Stimulated activated CD8-positive, alpha-beta memory T cell treated with anti-CD3 and anti-CD28 coated beads, Interleukin-4, amount 100 ng/mL, for 48 hours (primary cell): ENCODE data around the gene TEX14.
"Not testable (repeated sequence)": the region's sequence is repeated elsewhere in the genome, so short reads cannot be mapped to it uniquely, and the experiment has no call there.

Source experiments
- DNase-seq: peaks from one replicate; pipeline ENCODE4 v3.0.0-alpha.2; 2020

The TEX14 gene

DNA sequence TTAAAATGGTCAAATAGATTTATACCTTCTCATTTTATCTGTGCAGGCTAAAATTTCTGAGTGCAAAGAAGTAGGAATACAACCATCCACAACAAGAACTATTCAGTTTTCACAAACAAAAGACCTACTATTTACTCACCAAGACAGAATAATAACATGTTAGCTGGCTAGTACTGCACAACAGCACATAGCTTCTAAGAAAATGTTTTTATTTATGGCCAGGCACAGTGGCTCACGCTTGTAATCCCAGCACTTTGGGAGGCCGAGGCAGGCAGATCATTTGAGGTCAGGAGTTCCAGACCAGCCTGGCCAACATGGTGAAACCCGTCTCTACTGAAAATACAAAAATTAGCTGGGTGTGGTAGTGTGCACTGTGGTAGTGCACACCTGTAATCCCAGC lies 136.7 kb downstream of the TEX14 start:
- DNase-seq: not testable (repeated sequence)

DNA sequence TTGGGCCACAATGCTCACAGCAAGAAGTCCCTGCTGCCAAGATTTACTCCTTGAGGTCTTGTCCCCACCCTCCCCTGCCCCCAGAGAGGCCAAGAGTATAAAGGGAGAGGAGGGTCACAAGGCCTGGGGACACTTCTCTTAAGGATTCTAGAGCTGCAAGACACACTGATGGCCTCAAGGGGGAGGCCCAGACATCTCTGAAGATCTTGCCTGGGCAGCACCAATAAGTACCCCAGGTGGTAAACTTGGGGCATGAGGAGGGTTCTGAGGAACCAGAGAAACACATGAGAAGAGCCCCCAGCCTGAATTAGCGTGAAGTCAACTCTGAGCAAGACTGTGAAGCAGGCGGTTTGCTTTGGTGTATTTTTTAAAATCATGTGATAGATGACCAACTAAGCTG lies 150.6 kb downstream of the TEX14 start:
- DNase-seq: no peak

DNA sequence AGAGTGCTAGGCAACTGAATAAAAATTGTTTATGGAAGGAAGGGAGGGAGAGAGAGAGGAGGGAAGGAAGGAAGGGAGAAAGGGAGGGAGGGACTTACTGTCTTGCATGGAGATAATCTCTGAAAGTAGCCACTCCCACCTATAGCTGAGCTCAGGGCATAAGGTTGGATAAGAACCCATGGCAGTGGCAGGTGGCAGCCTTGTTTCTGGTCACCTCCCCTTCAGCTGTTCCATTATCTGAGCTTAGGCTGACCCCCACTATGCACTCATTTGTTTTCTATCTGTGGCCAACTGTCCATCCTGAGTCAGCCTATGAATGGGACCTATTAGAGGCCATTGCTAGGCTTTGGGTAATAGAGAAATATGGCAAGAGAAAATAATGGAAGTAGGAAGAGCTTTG lies 152.1 kb downstream of the TEX14 start:
- no peak for DNase-seq

DNA sequence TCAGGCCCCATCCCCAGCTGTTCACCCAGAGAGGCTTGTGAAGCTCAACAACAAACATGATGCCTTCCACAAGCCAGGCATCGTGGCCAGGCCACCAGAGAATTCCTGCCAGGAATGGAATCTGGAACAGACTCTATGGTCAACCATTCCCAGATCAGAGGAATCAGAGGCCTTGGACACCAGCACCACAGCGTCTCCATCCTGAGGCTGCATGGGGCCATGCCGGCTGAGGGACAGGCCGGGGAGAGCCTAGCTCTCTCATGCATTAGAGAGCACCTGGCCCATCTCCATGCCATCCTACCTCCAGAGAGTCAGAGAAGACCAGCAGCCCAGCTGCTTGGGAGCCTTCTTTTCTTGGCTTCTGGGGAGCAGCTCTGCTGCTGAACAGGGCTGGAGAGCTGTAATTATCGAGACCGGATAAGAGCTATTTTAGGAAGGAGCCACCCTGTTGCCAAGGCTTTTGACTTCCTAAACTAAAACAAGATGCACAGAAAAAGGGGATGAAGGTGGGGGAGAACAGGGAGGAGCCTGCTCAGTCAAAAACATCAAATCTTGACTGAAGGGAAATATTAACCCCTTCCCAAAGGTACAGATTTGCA lies 152.9 kb downstream of the TEX14 start:
- no peak for DNase-seq

DNA sequence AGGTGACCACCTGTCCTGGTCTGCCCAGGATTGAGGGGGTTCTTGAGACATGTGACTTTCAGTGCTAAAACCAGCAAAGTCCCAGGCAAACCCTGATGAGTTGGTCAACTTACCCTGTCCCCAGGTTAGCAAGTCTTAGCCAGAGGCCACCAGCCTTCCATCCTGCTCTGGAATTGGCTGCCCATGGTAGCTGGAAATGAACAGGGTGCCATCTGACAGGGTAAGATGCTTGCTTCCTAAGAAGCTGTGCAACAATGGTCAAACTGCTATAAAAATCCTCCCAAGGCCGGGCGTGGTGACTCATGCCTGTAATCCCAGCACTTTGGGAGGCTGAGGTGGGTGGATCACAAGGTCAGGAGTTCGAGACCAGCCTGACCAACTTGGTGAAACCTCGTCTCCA lies 154.6 kb downstream of the TEX14 start:
- no peak for DNase-seq

DNA sequence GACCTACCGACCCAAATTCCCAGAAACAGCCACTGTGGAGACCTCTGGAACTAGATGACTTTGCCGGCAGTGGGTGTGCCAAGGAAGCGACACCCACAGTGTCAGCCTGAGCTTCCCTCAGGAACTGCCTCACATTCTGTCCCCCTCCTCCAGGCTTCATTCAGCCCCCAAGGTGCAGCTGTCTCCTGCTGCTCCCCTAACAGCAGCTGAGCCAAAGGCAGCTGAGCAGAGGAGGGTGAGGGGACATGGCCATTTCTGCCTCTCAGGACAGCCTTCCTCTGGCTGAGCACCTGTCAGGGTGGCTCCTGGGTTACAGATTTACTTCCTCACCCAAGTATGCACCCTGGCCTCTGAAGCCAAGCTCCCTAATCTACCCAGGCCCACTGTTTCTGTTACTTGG lies 155.3 kb downstream of the TEX14 start:
- no peak for DNase-seq

DNA sequence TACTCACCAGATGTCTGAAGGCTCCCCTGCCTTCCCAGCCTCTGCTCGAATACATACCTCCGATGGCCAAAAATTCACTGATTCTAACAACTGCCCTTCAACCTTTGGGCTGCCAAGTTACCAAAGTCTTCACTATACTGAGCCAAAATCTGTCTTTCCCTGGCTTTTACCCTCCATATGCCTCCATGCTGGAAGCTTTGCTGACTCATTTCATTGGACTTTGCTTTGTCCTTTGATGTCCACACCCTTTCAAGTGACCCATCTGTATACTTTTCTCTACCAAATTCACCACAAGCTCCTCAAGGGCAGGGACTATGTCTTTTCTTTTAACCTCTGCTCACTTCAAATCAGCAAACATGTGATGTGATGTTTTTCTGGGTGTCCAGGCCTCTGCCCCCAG lies 156.4 kb downstream of the TEX14 start:
- no peak for DNase-seq

DNA sequence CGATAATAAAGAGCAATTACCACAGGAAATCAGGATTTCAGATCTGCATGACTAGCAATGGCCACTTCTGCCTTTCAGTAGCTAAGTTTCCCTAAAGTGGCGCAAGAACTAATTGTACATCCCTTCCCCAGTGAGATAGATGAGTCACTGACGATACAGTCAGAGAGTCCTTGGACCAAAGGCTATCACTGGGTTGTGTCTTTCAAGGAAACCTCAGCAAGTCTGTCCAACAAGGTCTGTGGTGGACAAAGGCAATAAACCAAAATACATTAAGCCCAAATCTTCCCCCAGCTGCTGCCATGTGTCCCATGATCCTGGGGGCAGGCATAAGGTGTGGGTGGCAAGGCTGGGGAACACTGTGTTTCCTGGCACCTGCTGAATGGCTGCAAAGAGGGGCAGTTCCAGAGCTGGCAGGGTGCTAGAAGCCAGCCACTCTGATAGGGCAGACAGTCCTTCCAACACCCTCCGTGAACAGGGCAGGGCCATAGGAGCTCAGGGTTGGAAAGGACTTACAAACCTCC lies 156.9 kb downstream of the TEX14 start:
- DNase-seq: no peak

DNA sequence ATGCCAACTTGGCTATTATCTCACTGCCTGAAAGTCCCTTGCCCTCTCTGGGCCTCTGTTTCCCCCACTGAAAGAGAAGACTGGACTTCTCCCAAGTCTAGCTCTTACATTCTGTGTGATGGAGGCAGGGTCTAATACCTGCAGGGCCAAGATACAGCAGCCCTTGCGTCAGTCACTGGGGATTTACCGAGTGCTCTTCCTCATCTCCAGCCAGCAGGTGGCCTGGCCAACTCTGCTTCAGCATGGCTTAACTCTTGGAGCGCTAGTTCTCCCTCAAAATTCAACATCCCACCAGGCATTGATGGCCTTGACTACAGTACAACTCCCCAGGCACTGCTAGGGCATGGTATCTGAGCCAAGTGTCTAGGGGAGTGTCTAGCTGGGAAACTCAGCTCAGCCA lies 157.5 kb downstream of the TEX14 start:
- no peak for DNase-seq

DNA sequence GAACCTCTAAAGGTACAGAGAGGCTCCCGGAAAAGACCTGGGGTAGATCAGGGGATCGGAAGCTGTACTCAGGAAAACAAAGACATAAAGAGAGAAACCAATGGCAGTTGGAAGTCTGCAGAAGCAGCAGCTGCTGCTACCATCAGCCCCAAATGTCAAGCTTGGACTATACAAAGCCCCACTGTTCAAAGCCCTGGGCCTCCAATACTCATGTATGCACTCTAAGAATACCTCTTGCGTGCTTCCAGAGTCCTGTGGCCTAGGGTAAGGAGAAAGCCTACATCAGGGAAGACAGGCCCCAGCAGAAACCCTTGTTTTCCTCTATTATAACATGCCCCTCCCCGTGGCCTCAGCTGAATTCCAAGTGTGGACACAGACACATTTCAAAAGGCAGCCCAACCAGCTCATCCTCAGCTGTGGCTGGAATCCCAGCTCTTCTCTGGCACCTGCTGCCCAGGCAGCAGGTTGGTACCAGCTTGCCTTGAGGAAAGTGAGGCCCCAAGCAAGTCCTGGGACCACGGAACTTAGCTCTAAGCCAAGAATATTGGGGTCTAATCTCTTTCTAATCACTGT lies 158.1 kb downstream of the TEX14 start:
- no peak for DNase-seq

DNA sequence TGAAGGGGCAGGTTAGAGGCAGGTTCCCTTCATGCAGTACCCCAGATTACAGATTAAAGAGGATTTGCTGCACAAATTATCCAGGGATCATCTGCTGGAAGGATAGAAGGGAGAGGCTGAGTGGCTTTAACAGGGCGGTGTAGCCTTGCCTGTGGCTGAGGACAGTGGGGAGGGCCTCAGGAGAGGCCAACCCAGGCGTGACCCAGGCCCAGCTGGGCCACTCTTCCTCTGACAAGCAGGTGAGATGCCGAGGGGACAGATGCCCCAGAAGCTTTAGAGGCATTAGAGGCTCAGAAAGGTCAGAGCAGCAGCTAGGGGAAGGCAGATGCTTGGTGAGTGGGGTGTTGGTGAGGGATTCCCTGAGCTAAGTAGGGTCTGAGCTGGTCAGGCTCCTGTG lies 159.3 kb downstream of the TEX14 start:
- DNase-seq: no peak

DNA sequence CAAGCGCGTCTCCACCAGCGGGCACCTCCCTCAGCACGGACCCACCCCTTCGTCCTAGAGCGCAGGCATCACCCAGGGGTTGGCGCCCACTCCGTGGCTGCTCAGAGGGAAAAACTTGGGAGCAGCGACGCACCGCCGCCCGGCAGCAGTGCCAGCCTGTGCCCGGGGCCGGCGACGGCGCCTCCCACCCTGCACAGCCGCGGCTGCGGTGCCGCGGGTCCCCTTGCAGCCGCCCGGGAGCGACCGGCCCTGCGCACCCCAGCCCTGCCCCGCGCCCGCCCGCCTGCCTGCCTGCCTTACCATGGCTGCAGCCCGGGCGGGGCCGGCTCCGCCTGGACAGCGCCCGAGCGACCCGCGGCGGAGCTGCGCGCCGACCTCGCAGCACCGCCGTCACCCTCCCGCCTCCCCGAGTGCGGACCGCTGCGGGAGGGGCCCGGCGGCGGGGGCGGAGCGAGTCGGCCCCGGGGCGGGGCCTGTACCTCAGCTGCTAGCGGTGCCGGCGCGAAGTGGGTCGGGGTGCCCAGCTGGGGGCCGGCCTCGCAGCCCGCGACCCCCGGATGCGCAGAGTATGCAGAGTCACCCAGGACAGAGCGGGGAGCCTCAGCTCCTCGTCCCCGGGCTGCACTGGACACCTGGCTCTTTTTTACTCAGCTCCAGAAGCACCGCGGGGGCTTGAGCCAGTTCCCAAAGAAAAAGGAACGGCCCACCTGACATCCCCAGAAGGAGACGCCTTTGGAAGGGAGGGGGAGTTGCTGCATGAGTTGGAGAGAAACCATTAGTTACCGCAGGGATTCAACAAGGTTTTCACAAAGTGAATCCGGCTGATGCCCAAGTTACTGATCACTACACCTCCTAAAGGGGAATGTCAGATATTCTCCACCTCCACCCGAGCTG lies 159.9 kb downstream of the TEX14 start:
- peak; percentile 70 for DNase-seq

DNA sequence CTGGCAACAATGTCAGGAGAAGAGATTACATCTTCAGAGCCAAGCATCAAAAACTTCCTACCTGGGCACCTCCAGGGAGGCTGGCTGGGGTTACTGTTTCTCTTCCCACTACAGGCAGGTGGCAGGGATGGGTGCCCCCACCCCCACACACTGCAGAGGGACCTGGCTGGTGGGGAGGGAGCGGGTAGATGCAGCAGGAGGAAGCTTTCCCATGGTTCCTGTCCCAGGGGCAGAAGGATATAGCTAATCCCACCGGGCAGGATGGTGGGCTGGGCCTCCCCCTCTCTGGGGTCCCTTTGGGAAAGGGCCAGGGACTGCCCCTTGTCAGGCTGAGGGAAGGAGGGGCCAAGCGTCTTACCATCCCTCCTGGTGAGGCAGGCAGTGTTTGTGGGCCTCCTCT lies 160.7 kb downstream of the TEX14 start:
- no peak for DNase-seq

DNA sequence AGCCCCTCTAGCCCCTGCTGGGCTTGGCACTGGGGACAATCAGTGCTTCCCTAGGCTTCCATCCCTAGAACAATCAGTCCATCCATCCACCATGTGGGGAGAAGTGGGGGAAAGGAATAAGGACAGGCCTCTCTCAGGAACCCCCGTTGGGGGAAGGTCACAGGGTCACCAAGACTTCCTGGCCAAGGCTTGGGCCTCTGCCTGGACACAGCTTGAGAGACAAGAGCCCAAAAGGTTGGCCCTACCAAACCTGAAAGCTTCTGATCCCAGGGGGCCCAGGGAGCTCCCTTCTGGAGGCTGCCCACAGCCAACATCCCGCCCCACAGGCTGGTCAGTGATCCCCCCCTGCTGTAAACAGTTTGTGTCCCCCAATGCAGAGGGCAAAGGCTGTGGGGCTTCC lies 161.2 kb downstream of the TEX14 start:
- no peak for DNase-seq

DNA sequence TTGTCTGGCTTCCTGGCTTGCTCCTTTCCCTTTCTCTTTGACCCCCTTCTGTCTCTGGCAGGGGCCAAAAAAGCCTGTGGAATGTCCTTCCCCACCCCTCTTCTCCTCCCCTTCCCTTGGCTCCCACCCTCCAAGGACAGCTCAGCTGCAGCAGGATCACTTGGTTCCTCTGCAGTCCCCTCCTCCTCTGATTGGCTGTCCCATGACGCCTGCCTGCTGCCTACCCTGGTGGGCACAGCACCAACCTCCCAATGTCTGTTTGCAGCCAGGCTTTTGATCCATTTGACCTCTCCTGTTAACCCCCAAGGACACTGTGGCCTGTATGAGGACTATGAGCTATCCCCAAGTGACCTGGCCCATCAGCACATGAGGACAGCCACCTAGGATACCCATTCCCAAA lies 162.6 kb downstream of the TEX14 start:
- DNase-seq: no peak

DNA sequence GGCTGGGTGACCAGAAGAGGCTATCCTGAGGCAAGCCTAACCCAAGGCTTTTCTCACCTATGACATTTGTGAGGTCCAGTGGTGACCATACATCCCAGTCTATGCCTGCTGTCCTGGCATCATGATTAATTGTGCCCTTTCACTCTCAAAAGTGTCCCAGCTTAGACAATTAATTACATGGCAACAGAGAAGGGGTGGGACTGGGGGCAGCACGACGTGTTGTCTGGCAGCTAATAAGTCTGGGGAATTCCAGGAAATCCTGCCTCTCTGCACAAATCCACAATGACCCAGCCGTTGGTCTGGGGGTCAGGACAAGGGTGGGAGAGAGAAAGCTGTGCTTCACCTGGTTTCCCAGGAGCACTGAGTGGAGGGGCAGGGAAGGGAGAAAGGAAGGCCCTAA lies 163.4 kb downstream of the TEX14 start:
- DNase-seq: no peak

DNA sequence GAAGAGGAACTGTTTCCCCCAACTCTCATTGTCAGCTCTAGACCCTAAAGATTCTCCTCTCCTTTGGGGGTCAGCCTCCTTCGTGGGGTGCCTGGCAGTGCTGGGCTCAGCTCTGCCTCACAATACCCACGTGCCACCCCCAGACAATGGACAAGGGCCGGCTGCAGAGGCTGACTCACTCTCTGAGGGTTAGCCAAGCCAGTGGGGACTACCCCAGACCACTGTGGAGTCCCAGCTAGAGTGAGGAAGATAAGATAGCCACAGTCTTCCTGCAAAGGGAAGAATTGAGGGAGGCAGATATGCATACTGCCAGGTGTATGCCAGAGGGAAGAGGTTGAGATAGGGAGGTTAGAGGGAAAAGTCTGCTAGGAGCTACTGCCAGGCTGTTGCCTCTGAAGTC lies 163.9 kb downstream of the TEX14 start:
- DNase-seq: no peak

DNA sequence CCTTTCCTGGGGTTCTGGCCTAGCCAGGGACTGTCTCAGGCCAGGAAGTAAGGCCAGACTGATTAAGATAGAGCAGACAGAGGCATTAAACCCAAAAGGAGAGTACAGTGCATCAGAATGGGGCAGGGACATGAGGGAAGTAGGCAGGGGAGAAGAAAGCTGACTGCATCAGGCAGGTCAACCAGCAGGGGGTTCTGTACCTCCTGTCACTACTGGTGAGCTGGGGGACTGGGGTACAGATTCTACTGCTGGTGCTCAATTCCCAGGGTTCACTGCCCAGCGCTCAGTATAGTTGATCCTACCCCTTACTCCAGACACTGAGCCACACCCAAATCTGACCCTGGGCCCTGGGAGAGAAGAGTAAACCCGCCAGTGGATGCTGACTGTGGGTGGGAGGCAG lies 164.5 kb downstream of the TEX14 start:
- DNase-seq: no peak

DNA sequence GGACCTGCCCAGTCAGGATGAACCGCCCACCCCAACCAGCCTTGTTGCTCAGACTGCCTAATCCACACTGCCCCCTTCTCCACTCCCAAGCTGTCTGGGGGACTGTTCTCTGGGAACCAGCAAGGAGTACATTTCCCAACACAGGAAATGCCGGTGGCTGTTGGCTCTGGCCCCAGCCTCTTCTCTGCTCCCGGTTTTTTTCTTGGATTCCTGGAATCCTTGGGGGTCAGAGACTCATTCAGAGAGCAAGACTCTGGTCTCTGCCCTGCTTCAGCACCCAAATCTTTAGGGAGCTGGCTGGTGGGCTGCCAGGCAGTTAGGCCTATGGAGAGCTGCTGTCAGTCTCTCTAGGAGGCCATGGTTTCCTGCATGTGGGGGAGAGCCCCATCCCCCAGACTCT lies 166.6 kb downstream of the TEX14 start:
- no peak for DNase-seq

DNA sequence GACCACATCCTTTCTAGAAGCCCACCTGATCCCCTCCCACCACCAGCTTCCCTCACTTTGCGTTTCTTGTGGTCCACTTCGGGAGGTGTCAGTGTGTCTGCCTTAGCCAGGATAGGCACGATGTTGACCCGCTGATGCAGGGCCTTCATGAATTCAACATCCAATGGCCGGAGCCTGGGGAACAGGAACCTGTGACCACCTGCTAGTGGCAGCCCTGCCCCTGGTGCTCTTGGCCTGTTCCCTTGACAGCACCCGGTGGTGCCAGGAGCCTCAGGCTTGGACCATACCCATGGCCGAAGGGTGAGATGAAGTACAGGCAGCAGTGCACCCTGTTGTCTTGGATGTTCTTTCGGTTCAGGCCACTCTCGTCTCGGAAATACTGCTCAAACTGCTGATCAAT lies 170.2 kb downstream of the TEX14 start:
- DNase-seq: no peak

DNA sequence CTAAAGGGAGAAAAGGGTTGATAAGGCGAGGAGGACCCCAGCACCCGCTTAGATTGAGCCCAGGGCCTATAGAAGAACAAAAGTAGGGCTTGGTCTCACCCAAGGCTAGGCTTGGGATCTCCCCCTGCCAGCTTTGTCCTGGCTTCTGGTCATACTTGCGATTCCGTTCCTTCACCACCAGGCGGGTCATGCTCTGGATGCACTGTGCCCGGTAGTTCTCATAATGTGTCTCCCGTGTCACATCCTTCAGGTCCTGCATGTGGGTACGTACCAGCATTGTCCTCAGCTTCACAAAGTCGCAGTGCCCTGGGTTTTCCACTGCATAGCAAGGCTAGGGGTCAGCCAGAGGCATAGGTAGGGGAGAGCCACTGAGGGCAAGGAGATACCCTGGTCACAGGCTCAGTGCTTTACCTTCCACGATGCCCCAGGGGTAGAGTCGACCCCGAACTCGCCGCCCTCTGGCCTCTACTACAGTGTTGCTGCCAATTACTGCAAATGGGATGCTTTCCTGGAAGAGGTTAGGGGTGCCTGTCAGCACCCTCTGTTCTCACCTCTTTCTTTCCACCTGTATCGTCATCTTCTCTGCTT lies 170.9 kb downstream of the TEX14 start:
- DNase-seq: no peak

DNA sequence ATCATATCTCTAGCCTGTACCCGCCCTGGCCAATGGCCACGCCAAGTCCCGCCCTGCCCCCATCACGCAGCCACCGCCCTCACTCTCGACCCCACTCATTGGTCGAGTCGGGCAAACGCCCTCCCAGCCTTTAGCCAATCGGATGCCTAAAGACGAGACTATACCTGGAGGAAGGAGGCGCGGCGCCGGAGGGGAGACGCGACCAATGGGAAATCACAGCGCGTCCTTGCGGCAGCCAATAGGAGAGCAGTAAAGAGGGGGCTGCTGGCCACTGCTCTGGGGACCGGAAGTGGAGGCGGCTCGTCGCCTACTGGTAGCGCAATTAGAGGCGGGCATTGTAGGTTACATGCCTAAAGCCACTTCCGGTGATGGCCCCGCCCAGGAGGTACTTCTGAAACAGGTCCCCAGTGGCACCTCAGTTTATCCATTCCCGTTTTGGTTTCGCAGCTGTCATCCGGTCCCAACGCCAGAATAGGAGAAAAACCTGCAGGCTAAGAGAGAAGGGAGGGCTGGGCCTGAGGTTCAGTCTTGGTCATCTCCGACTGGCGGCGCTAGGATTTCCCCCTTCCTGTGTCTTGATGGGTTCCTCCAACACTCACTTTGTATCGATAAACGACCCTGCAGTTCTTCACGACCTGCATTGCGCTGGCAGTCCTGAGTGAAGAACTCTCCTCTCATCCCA lies 173.8 kb downstream of the TEX14 start:
- DNase-seq: peak; percentile 99

DNA sequence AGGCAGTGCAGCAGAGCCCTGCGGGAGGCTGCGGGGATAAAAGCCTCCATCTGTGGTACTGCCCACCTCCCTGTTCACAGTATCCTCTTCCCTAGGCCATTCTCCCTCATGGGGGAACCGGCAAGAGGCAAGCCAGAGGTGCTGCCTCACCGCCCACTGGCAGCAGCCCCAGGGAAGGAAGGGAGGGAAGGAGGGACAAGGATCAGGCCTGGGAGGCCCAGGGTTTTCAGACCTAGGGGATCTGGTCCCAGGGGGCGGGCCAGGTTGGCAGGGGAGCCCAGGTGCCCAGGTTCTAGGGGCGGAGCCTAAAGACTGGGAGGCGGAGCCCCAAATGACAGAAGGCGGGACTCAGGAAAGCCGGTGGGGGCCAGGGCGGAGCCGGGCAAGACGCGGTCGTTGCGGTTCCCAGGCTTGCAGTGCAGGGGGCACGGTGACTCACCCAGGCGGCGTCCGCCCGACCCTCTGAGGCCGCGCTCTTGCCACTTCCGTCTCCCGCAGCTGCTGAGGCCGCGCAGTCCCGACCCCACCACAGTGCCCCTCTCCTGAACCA lies 174.4 kb downstream of the TEX14 start:
- no peak for DNase-seq
